Measurements from ENCODE around the gene PIGS. TPM values are rescaled to one million over a fixed set of nuclear protein-coding genes. Genes with fewer than 3 reads are reported as not detected.

The PIGS gene
- total RNA-seq, 8 experiments from 2014 or later, result 39.0 to 56.7 (median 49.2) TPM

DNA sequence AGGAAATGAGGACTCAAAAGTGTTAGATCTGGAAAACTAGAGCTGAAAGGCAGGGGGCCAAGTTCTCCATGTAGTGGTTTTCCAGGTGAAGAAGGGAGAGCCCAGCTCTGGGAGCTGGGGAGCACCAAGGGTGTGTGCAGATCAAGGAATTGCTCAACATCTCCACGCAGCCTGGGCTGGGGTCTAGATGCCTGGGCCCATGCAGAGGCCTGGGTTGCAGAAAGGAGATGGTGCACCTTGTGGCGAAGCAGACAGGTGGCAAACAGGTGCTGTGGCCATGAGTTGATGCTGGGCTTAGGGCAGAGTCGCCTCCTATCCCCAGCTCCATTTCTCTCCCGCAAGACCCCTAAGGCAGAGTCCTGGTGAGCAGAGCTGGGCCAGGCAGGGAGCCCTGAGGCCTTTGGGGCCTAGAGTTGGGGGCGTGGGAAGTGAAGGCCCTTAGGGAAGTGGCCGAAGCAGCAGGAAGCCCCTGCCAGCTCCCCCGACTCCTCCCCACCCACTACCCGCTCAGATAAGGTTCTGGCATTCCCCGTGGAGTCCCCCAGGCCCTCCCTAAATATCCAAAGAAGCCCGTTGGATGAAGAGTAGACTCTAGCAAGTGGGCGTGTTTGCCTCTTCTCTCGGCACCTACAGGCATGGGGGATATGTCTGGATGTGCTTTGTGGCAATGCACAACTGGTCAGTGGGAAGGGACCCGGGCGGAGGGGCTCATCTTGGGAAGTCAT lies 64.4 kb downstream of the PIGS start:
- WGBS, 10 experiments, result 67 to 100% (median 80%) methylated on average over 1 to 7 of the region's 14 CpGs; no CpG with 5 or more reads in 3 of the 10 experiments
- Histone ChIP-seq H3K4me1 (replicated peaks in 1 of 2) (no peaks in the 10 kb centered on the region), H3K4me3 (no peak overlapping the region), H3K27ac (no peak overlapping the region)
- in situ Hi-C loops (cut with MboI; ENCODE audit: low pct_unique_long_range_greater_than_20kb in 2 of 9, low sequenced_read_pairs in 9 of 9, unreplicated experiment in 9 of 9), result no loop called here
- no peak for ATAC-seq (replicated peaks in 6 of 8)

DNA sequence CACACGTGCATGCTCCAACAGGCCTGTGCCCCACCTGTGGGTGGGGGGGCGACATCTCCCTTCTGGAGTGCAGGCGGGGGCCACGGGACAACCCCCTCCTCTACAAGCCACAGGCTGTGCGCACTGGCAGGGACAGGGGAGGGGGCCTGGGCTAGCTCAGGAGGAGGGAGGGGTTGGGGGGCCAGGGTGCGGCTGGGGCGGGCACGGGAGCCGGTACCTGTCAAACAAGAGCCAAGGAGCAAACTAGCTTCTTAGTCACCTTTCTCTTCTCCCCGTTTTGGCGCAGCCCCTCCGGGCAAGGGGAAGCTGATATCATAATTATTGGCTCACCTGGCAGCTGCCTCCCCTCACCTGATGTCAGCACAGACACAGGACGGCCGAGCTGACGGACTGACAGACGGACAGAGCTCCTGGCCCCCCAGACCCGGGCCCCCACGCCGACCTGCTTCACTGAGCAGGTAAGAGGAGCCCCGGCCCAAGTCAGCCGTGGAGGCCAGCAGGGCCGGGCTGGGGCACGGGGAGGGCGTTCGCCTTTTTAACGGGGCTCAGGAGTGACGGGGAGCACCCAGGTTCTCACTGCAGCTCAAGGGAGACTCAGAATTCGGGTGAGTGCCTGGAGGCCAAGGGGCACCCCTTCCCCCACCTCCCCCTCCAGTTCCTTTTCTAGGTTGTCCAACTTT lies 65.2 kb downstream of the PIGS start, which contains the start of gene FOXN1:
TSS of gene FOXN1 (plus strand) at position 363 of the 680 bp plus-strand sequence. CDS start 17,622 bp downstream, outside the sequence.
- WGBS, 10 experiments, result 72 to 80% methylated on average over 2 to 8 of the region's 28 CpGs; no CpG with 5 or more reads in 8 of the 10 experiments
- no peak for ATAC-seq (replicated peaks in 6 of 8)
- in situ Hi-C loops (cut with MboI; ENCODE audit: low pct_unique_long_range_greater_than_20kb in 2 of 9, low sequenced_read_pairs in 9 of 9, unreplicated experiment in 9 of 9), result no loop called here

DNA sequence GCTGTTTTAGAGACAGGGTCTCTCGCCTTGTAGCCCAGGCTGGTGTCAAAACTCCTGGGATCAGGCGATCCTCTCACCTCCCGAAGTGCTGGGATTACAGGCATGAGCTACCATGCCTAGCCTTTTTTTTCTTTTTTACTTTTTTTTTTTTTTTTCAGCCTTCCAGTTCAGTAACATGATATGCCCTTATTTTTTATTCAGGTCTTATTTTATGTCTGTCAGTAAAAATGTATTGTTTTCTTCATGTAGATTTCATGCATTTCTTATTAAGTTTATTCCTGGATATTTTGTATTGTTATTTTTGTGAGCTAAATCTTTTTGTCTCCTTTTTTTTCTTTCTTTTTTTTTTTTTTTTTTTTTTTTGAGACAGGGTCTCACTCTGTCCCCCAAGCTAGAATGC lies 67.9 kb downstream of the PIGS start:
- in situ Hi-C loops (cut with MboI; ENCODE audit: low pct_unique_long_range_greater_than_20kb in 2 of 9, low sequenced_read_pairs in 9 of 9, unreplicated experiment in 9 of 9), result no loop called here
- peaks cover 3 to 11% of the 10 kb centered on the region in 2 donors for H3K4me1 ChIP-seq (replicated peaks in 1 of 2)
- 30 to 82% (median 49%) methylated on average over 1 to 3 of the region's 3 CpGs for WGBS, 10 experiments
- ATAC-seq (replicated peaks in 6 of 8), result no peak
- no peak overlapping the region for H3K27ac ChIP-seq
- no peak overlapping the region for H3K4me3 ChIP-seq

More for the DNA sequence above, 65.2 kb downstream of the PIGS start, which contains the start of gene FOXN1:
- Histone ChIP-seq H3K4me1 (replicated peaks in 1 of 2) (peaks cover 0 to 3% of the 10 kb centered on the region in 2 donors), H3K27ac (no peak within 1 kb of the TSS), H3K4me3 (no peak within 1 kb of the TSS)

Other genes with a start within 250 kb of the PIGS start
- 100 to 1,000 TPM in 3 of 8 experiments, 10 to 100 TPM in 5; 30.7 to 106 (median 64.0) TPM for gene IFT20, start 236.1 kb downstream of the PIGS start, total RNA-seq
- 10 to 100 TPM; 20.8 to 69.2 (median 24.8) TPM for gene TNFAIP1, start 235.8 kb downstream of the PIGS start, total RNA-seq
- 10 to 100 TPM; 34.5 to 97.9 (median 63.9) TPM for gene POLDIP2, start 214.0 kb downstream of the PIGS start, total RNA-seq
- under 1 TPM in 2 of 8 experiments, not detected in 6; 0.52 to 0.66 TPM for gene SEBOX, start 206.3 kb downstream of the PIGS start, total RNA-seq
- gene VTN, start 201.2 kb downstream of the PIGS start, total RNA-seq, result 10 to 100 TPM in 1 of 8 experiments, under 1 TPM in 7; 0.40 to 12.0 (median 0.74) TPM
- 10 to 100 TPM in 5 of 8 experiments, 1 to 10 TPM in 3; 2.0 to 21.7 (median 10.1) TPM for gene SARM1, start 199.8 kb downstream of the PIGS start, total RNA-seq
- gene SLC46A1, start 165.3 kb downstream of the PIGS start, total RNA-seq, result 10 to 100 TPM in 5 of 8 experiments, 1 to 10 TPM in 3; 6.5 to 19.3 (median 11.0) TPM
- under 1 TPM in 4 of 8 experiments, not detected in 4; 0.09 to 1.00 (median 0.40) TPM for gene SLC13A2, start 97.9 kb downstream of the PIGS start, total RNA-seq
- gene FOXN1, start 65.2 kb downstream of the PIGS start, total RNA-seq, result under 1 TPM in 5 of 8 experiments, not detected in 3; 0.08 to 0.73 (median 0.66) TPM
- gene UNC119, start 18.9 kb downstream of the PIGS start, total RNA-seq, result 10 to 100 TPM; 12.6 to 77.8 (median 39.2) TPM
- 100 to 1,000 TPM in 1 of 8 experiments, 10 to 100 TPM in 7; 15.3 to 104 (median 33.1) TPM for gene ALDOC, start 5.4 kb upstream of the PIGS start, total RNA-seq
- 10 to 100 TPM in 4 of 8 experiments, 1 to 10 TPM in 4; 2.3 to 65.8 (median 9.8) TPM for gene SPAG5, start 27.5 kb upstream of the PIGS start, total RNA-seq
- 10 to 100 TPM in 6 of 8 experiments, 1 to 10 TPM in 2; 4.0 to 34.1 (median 15.6) TPM for gene RSKR, start 42.7 kb upstream of the PIGS start, total RNA-seq
- 100 to 1,000 TPM in 2 of 8 experiments, 10 to 100 TPM in 6; 36.7 to 124 (median 57.8) TPM for gene BLTP2, start 73.6 kb upstream of the PIGS start, total RNA-seq
- gene SDF2, start 90.4 kb upstream of the PIGS start, total RNA-seq, result 10 to 100 TPM; 39.5 to 79.9 (median 47.5) TPM
- 100 to 1,000 TPM in 2 of 8 experiments, 10 to 100 TPM in 6; 23.1 to 109 (median 45.0) TPM for gene SUPT6H, start 90.7 kb upstream of the PIGS start, total RNA-seq
- gene PROCA1, start 140.4 kb upstream of the PIGS start, total RNA-seq, result 10 to 100 TPM in 2 of 8 experiments, 1 to 10 TPM in 5, under 1 TPM in 1; 0.66 to 10.4 (median 5.7) TPM
- gene RAB34, start 146.3 kb upstream of the PIGS start, total RNA-seq, result 10 to 100 TPM in 7 of 8 experiments, 1 to 10 TPM in 1; 9.4 to 91.5 (median 44.4) TPM
- 1,000 to 10,000 TPM; 1,065 to 1,674 (median 1,567) TPM for gene RPL23A, start 148.5 kb upstream of the PIGS start, total RNA-seq
- 10 to 100 TPM in 3 of 8 experiments, 1 to 10 TPM in 5; 3.4 to 38.3 (median 7.5) TPM for gene TLCD1, start 154.7 kb upstream of the PIGS start, total RNA-seq
- gene NEK8, start 157.3 kb upstream of the PIGS start, total RNA-seq, result 1 to 10 TPM; 1.6 to 9.2 (median 3.2) TPM
- gene TRAF4, start 172.5 kb upstream of the PIGS start, total RNA-seq, result 10 to 100 TPM; 38.4 to 86.7 (median 67.7) TPM

All from motor neuron (in vitro differentiated cells).